ENCODE measurements around the gene SLC26A6. TPM values are rescaled to one million over a fixed set of nuclear protein-coding genes. Genes with fewer than 3 reads are reported as not detected.

The SLC26A6 gene
- total RNA-seq, 1 experiment from 2014 or later: 54.7 TPM

DNA sequence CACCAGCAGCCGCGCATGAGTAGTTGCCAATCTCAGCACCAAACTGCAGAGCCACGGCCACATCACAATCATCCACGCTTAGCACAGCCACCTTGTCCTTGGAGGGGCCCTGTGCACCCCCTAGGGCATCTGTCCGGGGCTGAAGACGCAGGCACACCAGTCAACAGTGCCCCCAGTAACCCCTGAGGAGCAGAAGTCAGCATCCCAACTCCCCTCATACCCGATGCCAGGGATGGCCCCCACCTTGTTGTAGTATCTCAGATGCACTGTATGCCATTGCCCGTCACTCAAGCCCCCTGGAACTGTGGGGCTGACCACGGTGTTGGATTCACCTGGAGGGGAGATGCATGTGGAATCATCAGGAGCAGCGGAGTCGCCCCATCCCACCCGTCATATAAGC lies 19.8 kb upstream of the SLC26A6 start:
- DNase-seq: no peak
- H3K27ac Mint-ChIP-seq (ENCODE audit: unreplicated experiment): peak overlapping the region; percentile 35
- TF ChIP-seq, protein P1, sequence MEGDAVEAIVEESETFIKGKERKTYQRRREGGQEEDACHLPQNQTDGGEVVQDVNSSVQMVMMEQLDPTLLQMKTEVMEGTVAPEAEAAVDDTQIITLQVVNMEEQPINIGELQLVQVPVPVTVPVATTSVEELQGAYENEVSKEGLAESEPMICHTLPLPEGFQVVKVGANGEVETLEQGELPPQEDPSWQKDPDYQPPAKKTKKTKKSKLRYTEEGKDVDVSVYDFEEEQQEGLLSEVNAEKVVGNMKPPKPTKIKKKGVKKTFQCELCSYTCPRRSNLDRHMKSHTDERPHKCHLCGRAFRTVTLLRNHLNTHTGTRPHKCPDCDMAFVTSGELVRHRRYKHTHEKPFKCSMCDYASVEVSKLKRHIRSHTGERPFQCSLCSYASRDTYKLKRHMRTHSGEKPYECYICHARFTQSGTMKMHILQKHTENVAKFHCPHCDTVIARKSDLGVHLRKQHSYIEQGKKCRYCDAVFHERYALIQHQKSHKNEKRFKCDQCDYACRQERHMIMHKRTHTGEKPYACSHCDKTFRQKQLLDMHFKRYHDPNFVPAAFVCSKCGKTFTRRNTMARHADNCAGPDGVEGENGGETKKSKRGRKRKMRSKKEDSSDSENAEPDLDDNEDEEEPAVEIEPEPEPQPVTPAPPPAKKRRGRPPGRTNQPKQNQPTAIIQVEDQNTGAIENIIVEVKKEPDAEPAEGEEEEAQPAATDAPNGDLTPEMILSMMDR (IDR thresholded peaks at IDR 0.05; ENCODE audit: insufficient read depth in 1 of 2, low read depth in 1 of 2, low read length in 1 of 2, severe bottlenecking in 1 of 2, unreplicated experiment in 1 of 2): no peak
- no peaks in the 10 kb centered on the region for H3K27me3 Mint-ChIP-seq (ENCODE audit: insufficient read depth, unreplicated experiment)
- H3K36me3 Mint-ChIP-seq (ENCODE audit: insufficient read depth, unreplicated experiment): peaks cover 70% of the 10 kb centered on the region
- Histone ChIP-seq H3K27me3 (replicated peaks; ENCODE audit: control insufficient read depth, insufficient read depth, low read length) (no peaks in the 10 kb centered on the region), H3K9me3 (no peaks in the 10 kb centered on the region), H3K4me1 (no peaks in the 10 kb centered on the region), H3K4me3 (ENCODE audit: low read depth, low read length) (no peak overlapping the region), H3K36me3 (ENCODE audit: control insufficient read depth, insufficient read depth, low read length) (peaks cover 7% of the 10 kb centered on the region)
- H3K4me1 Mint-ChIP-seq (ENCODE audit: low read depth, unreplicated experiment): no peaks in the 10 kb centered on the region
- ChIA-PET POLR2A (no interaction called here), CTCF (no interaction called here)
- BruUV-seq (replicated peaks): no TSS peak
- no peak overlapping the region for H3K4me3 Mint-ChIP-seq (ENCODE audit: unreplicated experiment)
- H3K9me3 Mint-ChIP-seq (ENCODE audit: unreplicated experiment): no peaks in the 10 kb centered on the region
- intact Hi-C loops (cut with micrococcal nuclease; ENCODE audit: unreplicated experiment): no loop called here

DNA sequence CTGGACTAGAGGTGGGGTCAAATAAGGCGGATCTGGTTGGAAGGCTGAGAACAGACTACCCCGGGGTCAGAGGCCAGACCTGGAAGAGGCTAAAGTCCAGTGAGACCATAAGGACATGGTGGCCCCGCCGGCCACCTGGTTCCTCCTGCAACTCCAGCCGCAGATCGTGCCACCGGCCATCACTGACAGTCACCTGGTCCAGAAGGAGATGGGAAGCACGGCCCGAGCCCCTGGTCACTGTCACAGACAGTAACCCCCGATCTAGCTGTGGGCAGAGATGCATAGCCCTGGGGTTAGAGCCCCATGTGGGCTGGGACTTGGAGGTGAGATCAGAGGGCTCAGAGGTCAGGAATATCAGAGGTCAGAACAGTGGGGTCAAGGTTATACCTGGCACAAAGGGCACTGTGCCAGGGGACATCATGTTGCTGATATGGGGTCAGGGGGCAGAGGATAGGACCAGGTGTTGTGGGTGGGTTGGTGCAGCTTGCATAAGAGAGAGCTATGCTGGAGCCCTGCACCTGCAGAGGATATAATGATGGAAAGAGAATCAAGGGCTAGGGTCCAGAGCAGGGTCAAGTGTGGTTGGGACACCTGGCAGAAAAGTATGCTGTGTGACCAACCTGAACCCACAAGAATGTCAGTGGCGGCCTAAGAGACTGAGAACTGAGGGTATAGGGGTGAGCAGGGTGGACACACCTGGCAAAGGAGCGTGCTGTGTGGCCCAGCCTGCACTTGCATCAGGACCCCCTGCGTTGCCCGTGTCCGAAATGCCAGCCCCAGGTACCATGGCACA lies 17.9 kb upstream of the SLC26A6 start:
- no peaks in the 10 kb centered on the region for H3K4me1 Mint-ChIP-seq (ENCODE audit: low read depth, unreplicated experiment)
- H3K4me3 Mint-ChIP-seq (ENCODE audit: unreplicated experiment): no peak overlapping the region
- Histone ChIP-seq H3K9me3 (no peaks in the 10 kb centered on the region), H3K4me3 (ENCODE audit: low read depth, low read length) (no peak overlapping the region), H3K4me1 (no peaks in the 10 kb centered on the region), H3K27me3 (replicated peaks; ENCODE audit: control insufficient read depth, insufficient read depth, low read length) (no peaks in the 10 kb centered on the region), H3K36me3 (ENCODE audit: control insufficient read depth, insufficient read depth, low read length) (peaks cover 4% of the 10 kb centered on the region)
- no peak overlapping the region for H3K27ac Mint-ChIP-seq (ENCODE audit: unreplicated experiment)
- POLR2A ChIA-PET: no interaction called here
- no peaks in the 10 kb centered on the region for H3K27me3 Mint-ChIP-seq (ENCODE audit: insufficient read depth, unreplicated experiment)
- no TSS peak for BruUV-seq (replicated peaks)
- intact Hi-C loops (cut with micrococcal nuclease; ENCODE audit: unreplicated experiment): no loop called here
- H3K9me3 Mint-ChIP-seq (ENCODE audit: unreplicated experiment): no peaks in the 10 kb centered on the region
- CTCF ChIA-PET: no interaction called here
- no peak for DNase-seq
- TF ChIP-seq, protein P1 (IDR thresholded peaks at IDR 0.05; ENCODE audit: insufficient read depth in 1 of 2, low read depth in 1 of 2, low read length in 1 of 2, severe bottlenecking in 1 of 2, unreplicated experiment in 1 of 2): no peak
- H3K36me3 Mint-ChIP-seq (ENCODE audit: insufficient read depth, unreplicated experiment): peaks cover 66% of the 10 kb centered on the region

DNA sequence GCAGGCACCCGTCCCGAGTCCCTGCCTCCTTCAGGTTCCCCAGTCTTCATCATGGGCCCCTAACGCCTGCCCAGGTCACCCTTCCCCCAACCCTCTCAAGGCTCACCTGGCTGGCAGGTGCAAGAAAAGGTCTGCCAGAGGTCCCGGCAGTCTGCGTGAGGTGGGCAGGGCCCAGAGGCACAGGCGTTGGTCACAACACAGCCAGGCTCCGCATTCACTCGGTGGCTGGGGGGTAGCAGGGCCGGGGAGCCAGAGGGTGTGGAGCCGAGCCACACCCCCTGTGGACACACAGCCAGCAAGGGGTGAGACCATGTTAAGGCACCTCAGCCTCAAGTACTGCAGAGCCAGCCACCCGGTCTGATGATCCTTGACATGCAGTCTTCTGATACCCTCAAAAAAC lies 16.5 kb upstream of the SLC26A6 start:
- BruUV-seq (replicated peaks): no TSS peak
- CTCF ChIA-PET: no interaction called here
- Mint-ChIP-seq H3K4me1 (ENCODE audit: low read depth, unreplicated experiment) (no peaks in the 10 kb centered on the region), H3K36me3 (ENCODE audit: insufficient read depth, unreplicated experiment) (peaks cover 60% of the 10 kb centered on the region), H3K9me3 (ENCODE audit: unreplicated experiment) (no peaks in the 10 kb centered on the region), H3K27me3 (ENCODE audit: insufficient read depth, unreplicated experiment) (no peaks in the 10 kb centered on the region), H3K27ac (ENCODE audit: unreplicated experiment) (no peak overlapping the region), H3K4me3 (ENCODE audit: unreplicated experiment) (no peak overlapping the region)
- TF ChIP-seq, protein P1 (IDR thresholded peaks at IDR 0.05; ENCODE audit: insufficient read depth in 1 of 2, low read depth in 1 of 2, low read length in 1 of 2, severe bottlenecking in 1 of 2, unreplicated experiment in 1 of 2): no peak
- Histone ChIP-seq H3K36me3 (ENCODE audit: control insufficient read depth, insufficient read depth, low read length) (peaks cover 4% of the 10 kb centered on the region), H3K4me3 (ENCODE audit: low read depth, low read length) (no peak overlapping the region), H3K27me3 (replicated peaks; ENCODE audit: control insufficient read depth, insufficient read depth, low read length) (no peaks in the 10 kb centered on the region), H3K9me3 (no peaks in the 10 kb centered on the region), H3K4me1 (no peaks in the 10 kb centered on the region)
- intact Hi-C loops (cut with micrococcal nuclease; ENCODE audit: unreplicated experiment): no loop called here
- DNase-seq: no peak
- POLR2A ChIA-PET: no interaction called here
